ENCODE measurements around the gene PLPP4.

GRCh38 chr10:120465138-120465537, 8.1 kb downstream of the PLPP4 start:
- TF ChIP-seq CTCF (IDR thresholded peaks at IDR 0.05; ENCODE audit: poor library complexity, severe bottlenecking) (no peak), RAD21 (conservative IDR thresholded peaks at IDR 0.05) (no peak), EZH2 (IDR thresholded peaks at IDR 0.05; ENCODE audit: borderline replicate concordance, insufficient read depth, low read length, poor library complexity, severe bottlenecking) (no peak), POLR2AphosphoS5 (IDR thresholded peaks at IDR 0.05) (no peak)

Data from neural cell (in vitro differentiated cells).